Astrocyte (in vitro differentiated cells and primary cell): ENCODE results near the gene CDC14B.

Experiments
- EZH2 ChIP-seq: IDR thresholded peaks from 2 replicates; pipeline ENCODE4 v1.6.1; 2012; ENCODE audit warnings: mild to moderate bottlenecking, low read length, inconsistent platforms; ENCODE audit not compliant: insufficient read depth
- TF ChIP-seq, protein P1 (sequence below): IDR thresholded peaks from 2 replicates; pipeline ENCODE4 v1.5.1; 2011; ENCODE audit warnings: low read depth, mild to moderate bottlenecking, inconsistent platforms, low read length, moderate library complexity; ENCODE audit not compliant: insufficient read depth

DNA sequence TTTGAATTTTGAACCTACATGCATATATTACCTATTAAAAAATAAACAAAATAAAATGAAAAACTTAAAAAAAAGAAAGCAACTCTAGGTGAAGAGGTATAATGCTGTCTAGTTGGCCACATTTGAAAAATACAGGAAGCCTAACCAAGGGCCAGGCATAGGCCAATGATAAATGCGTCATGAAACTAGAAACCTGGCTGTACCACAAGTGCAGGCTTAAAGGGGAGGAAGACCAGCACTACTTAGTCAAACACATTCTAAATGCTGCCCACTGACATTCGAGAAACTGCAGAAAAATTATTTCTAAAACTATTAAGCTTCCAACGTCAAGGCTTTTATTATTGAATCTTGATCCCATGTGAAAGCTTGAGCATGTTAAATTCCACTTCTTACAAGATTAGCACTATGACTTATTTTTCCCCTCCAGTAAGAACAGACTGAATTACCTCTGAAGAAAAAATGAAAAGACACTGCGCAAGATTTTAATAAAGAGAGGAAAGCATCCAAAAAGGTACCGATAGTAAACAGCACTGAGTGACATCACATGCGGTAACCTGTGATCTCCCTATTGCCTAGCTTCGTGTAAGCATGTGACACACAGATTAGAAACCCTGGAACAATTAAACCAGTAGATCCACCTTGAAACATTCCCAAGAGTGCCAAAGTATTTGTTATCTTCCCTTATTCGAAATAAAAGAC is 16.2 kb downstream of the CDC14B start:
- TF ChIP-seq EZH2, result no peak
- TF ChIP-seq, protein P1, sequence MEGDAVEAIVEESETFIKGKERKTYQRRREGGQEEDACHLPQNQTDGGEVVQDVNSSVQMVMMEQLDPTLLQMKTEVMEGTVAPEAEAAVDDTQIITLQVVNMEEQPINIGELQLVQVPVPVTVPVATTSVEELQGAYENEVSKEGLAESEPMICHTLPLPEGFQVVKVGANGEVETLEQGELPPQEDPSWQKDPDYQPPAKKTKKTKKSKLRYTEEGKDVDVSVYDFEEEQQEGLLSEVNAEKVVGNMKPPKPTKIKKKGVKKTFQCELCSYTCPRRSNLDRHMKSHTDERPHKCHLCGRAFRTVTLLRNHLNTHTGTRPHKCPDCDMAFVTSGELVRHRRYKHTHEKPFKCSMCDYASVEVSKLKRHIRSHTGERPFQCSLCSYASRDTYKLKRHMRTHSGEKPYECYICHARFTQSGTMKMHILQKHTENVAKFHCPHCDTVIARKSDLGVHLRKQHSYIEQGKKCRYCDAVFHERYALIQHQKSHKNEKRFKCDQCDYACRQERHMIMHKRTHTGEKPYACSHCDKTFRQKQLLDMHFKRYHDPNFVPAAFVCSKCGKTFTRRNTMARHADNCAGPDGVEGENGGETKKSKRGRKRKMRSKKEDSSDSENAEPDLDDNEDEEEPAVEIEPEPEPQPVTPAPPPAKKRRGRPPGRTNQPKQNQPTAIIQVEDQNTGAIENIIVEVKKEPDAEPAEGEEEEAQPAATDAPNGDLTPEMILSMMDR, result no peak
